GM23338 (cell line): ENCODE measurements around the gene KCNK17.

Source experiments
- CREB1 ChIP-seq: fragments of 250-450 bp; sonication (Bioruptor Pico); IDR thresholded peaks from 2 replicates; pipeline ENCODE4 v1.5.0; 2020; ENCODE audit warnings: low read depth, mild to moderate bottlenecking, moderate library complexity
- CTCF ChIP-seq, 2 experiments: fragments of 200-600 bp in 1 of 2; sonication (generic) in 1 of 2; conservative IDR thresholded peaks; 2 replicates each; pipeline versions ENCODE4 v1.5.1 to v1.6.1; 2016 to 2017; ENCODE audit warnings: antibody characterized with exemption in 2 of 2, low read depth in 2 of 2, mild to moderate bottlenecking in 2 of 2, moderate library complexity in 1 of 2
- EZH2 ChIP-seq: fragments of 200-600 bp; sonication (generic); IDR thresholded peaks from one replicate; pipeline ENCODE4 v1.8.0; 2017; ENCODE audit warnings: antibody characterized with exemption, mild to moderate bottlenecking, low read depth; ENCODE audit not compliant: unreplicated experiment
- EZH2phosphoT487 ChIP-seq: fragments of 200-600 bp; sonication (generic); IDR thresholded peaks from one replicate; pipeline ENCODE4 v1.8.1; 2018; ENCODE audit warnings: antibody characterized with exemption; ENCODE audit not compliant: unreplicated experiment
- JUNB ChIP-seq: IDR thresholded peaks from one replicate; pipeline ENCODE4 v1.6.1; 2016; ENCODE audit warnings: antibody characterized with exemption; ENCODE audit not compliant: unreplicated experiment
- POLR2AphosphoS5 ChIP-seq: IDR thresholded peaks from 2 replicates; pipeline ENCODE4 v1.6.1; 2016; ENCODE audit warnings: antibody characterized with exemption, low read depth
- REST ChIP-seq: IDR thresholded peaks from one replicate; pipeline ENCODE4 v1.6.1; 2018; ENCODE audit warnings: antibody characterized with exemption; ENCODE audit not compliant: unreplicated experiment

GRCh38 chr6:39343396-39343870, 29.2 kb upstream of the KCNK17 start:
- TF ChIP-seq CTCF (conservative IDR thresholded peaks at IDR 0.05; ENCODE audit: low read depth in 2 of 2) (no peak; a peak in 1 of 4 replicates), EZH2phosphoT487 (no peak), CREB1 (no peak), POLR2AphosphoS5 (no peak), JUNB (no peak), REST (no peak), EZH2 (no peak)
